ENCODE data around the gene NMRAL1. TPM values are rescaled to one million over a fixed set of nuclear protein-coding genes. Genes with fewer than 3 reads are reported as not detected.

NMRAL1 gene
- polyA plus RNA-seq, 1 of the 3 experiments (the other 2 are of a cell fraction), result 99.9 TPM

GRCh38 chr16:4433914-4434787, 40.3 kb downstream of the NMRAL1 start:
- Histone ChIP-seq H3K36me3 (replicated peaks in 1 of 2; ENCODE audit: control insufficient read depth in 1 of 2, insufficient read depth in 2 of 2, low read length in 1 of 2) (peaks cover 32 to 41% of the 10 kb centered on the region in 2 experiments), H4K20me1 (ENCODE audit: insufficient read depth) (no peaks in the 10 kb centered on the region), H2AFZ (ENCODE audit: low read depth) (no peak overlapping the region), H3K4me3 (ENCODE audit: low read depth in 2 of 2, low read length in 1 of 2) (no peak overlapping the region), H3K4me2 (no peak overlapping the region), H3K9me2 (no peaks in the 10 kb centered on the region), H3K4me1 (ENCODE audit: control insufficient read depth in 1 of 2, insufficient read depth in 2 of 2, low read depth in 1 of 2, low read length in 1 of 2) (no peaks in the 10 kb centered on the region), H3K79me2 (ENCODE audit: insufficient read depth) (peaks cover 30% of the 10 kb centered on the region), H3F3A (replicated peaks; ENCODE audit: insufficient read depth) (peaks cover 6% of the 10 kb centered on the region), H3K27me3 (ENCODE audit: insufficient read depth) (no peaks in the 10 kb centered on the region), H3K9me3 (no peaks in the 10 kb centered on the region), H3K27ac (ENCODE audit: low read depth in 2 of 2, low read length in 1 of 2) (no peak overlapping the region), H3K9ac (no peak overlapping the region)
- POLR2A ChIA-PET, result no interaction called here
- 93% methylated on average over 12 of the region's 12 CpGs for WGBS (ENCODE audit: low lambda C conversion rate)
- TF ChIP-seq RXRA (IDR thresholded peaks at IDR 0.05; ENCODE audit: borderline replicate concordance, low read depth), result no peak
- no peak for TF ChIP-seq TCF12 (IDR thresholded peaks at IDR 0.05)
- TF ChIP-seq USF2 (IDR thresholded peaks at IDR 0.05; ENCODE audit: borderline replicate concordance, low read depth, low read length), result no peak
- TF ChIP-seq FOSL2 (IDR thresholded peaks at IDR 0.05; ENCODE audit: borderline replicate concordance, low read depth), result no peak
- TF ChIP-seq EP300 (IDR thresholded peaks at IDR 0.05; ENCODE audit: borderline replicate concordance in 1 of 2, low read depth in 1 of 2, low read length in 1 of 2), result no peak
- TF ChIP-seq MXI1 (IDR thresholded peaks at IDR 0.05; ENCODE audit: low read depth, low read length), result no peak
- TF ChIP-seq NFIC (IDR thresholded peaks at IDR 0.05; ENCODE audit: borderline replicate concordance), result no peak
- TF ChIP-seq TAF1 (IDR thresholded peaks at IDR 0.05; ENCODE audit: borderline replicate concordance, low read depth, low read length), result no peak
- no peak for TF ChIP-seq IRF3 (IDR thresholded peaks at IDR 0.05; ENCODE audit: low read depth, low read length)
- no peak for TF ChIP-seq NRF1 (IDR thresholded peaks at IDR 0.05; ENCODE audit: low read depth, low read length)
- DNase-seq, result no peak
- CTCF ChIA-PET, result no interaction called here

GRCh38 chr16:4433228-4433627, 41.2 kb downstream of the NMRAL1 start:
- Histone ChIP-seq H3K9me3 (no peaks in the 10 kb centered on the region), H3K4me1 (ENCODE audit: control insufficient read depth in 1 of 2, insufficient read depth in 2 of 2, low read depth in 1 of 2, low read length in 1 of 2) (no peaks in the 10 kb centered on the region), H4K20me1 (ENCODE audit: insufficient read depth) (no peaks in the 10 kb centered on the region), H3K27ac (ENCODE audit: low read depth in 2 of 2, low read length in 1 of 2) (no peak overlapping the region), H3K27me3 (ENCODE audit: insufficient read depth) (no peaks in the 10 kb centered on the region), H2AFZ (ENCODE audit: low read depth) (no peak overlapping the region), H3K4me2 (no peak overlapping the region), H3K9ac (no peak overlapping the region), H3F3A (replicated peaks; ENCODE audit: insufficient read depth) (peaks cover 6% of the 10 kb centered on the region), H3K9me2 (no peaks in the 10 kb centered on the region), H3K4me3 (ENCODE audit: low read depth in 2 of 2, low read length in 1 of 2) (no peak overlapping the region), H3K79me2 (ENCODE audit: insufficient read depth) (peaks cover 39% of the 10 kb centered on the region), H3K36me3 (replicated peaks in 1 of 2; ENCODE audit: control insufficient read depth in 1 of 2, insufficient read depth in 2 of 2, low read length in 1 of 2) (peaks cover 26 to 34% of the 10 kb centered on the region in 2 experiments)
- ChIA-PET POLR2A (no interaction called here), CTCF (no interaction called here)
- DNase-seq, result no peak
- 77% methylated on average over 4 of the region's 4 CpGs for WGBS (ENCODE audit: low lambda C conversion rate)
- TF ChIP-seq FOXJ3 (CRISPR knock-in tag; IDR thresholded peaks at IDR 0.05) (no peak), IRF3 (IDR thresholded peaks at IDR 0.05; ENCODE audit: low read depth, low read length) (no peak), SMC3 (IDR thresholded peaks at IDR 0.05; ENCODE audit: low read depth, low read length) (no peak), RAD21 (IDR thresholded peaks at IDR 0.05; ENCODE audit: low read length) (no peak), USF2 (IDR thresholded peaks at IDR 0.05; ENCODE audit: borderline replicate concordance, low read depth, low read length) (no peak), GATA2 (CRISPR knock-in tag; IDR thresholded peaks at IDR 0.05) (no peak), CTCF (IDR thresholded peaks at IDR 0.05) (no peak), EZH2phosphoT487 (IDR thresholded peaks at IDR 0.05; ENCODE audit: borderline replicate concordance, low read depth) (no peak), TAF1 (IDR thresholded peaks at IDR 0.05; ENCODE audit: borderline replicate concordance, low read depth, low read length) (no peak), EP300 (IDR thresholded peaks at IDR 0.05; ENCODE audit: borderline replicate concordance in 1 of 2, low read depth in 1 of 2, low read length in 1 of 2) (no peak), MXI1 (IDR thresholded peaks at IDR 0.05; ENCODE audit: low read depth, low read length) (no peak), RXRA (IDR thresholded peaks at IDR 0.05; ENCODE audit: borderline replicate concordance, low read depth) (no peak), RFX5 (IDR thresholded peaks at IDR 0.05; ENCODE audit: low read length) (no peak), CHD2 (IDR thresholded peaks at IDR 0.05; ENCODE audit: low read length, partially characterized antibody) (no peak)
